ENCODE data around the gene ATP1A2. TPM values are rescaled to one million over a fixed set of nuclear protein-coding genes. Genes with fewer than 3 reads are reported as not detected.

ATP1A2 gene
- total and polyA plus RNA-seq, 2 donors (not counting 1 experiment from before 2014, with no cell fraction given): not detected

GRCh38 chr1:160112357-160112756, 3.2 kb upstream of the ATP1A2 start:
- DNase-seq (no peak), ATAC-seq (ENCODE audit: low read depth) (no peak)
- H2AFZ ChIP-seq (ENCODE audit: insufficient read depth, low read depth, low read length, poor library complexity, severe bottlenecking): no peak overlapping the region
- H3K27me3 Mint-ChIP-seq: peaks cover 18% of the 10 kb centered on the region
- POLR2A ChIA-PET: no interaction called here
- no peak overlapping the region for H3K4me3 Mint-ChIP-seq
- no peak for TF ChIP-seq EZH2 (IDR thresholded peaks at IDR 0.05; ENCODE audit: borderline replicate concordance, insufficient read depth, low read depth, low read length, poor library complexity, severe bottlenecking)
- TF ChIP-seq, protein P1, sequence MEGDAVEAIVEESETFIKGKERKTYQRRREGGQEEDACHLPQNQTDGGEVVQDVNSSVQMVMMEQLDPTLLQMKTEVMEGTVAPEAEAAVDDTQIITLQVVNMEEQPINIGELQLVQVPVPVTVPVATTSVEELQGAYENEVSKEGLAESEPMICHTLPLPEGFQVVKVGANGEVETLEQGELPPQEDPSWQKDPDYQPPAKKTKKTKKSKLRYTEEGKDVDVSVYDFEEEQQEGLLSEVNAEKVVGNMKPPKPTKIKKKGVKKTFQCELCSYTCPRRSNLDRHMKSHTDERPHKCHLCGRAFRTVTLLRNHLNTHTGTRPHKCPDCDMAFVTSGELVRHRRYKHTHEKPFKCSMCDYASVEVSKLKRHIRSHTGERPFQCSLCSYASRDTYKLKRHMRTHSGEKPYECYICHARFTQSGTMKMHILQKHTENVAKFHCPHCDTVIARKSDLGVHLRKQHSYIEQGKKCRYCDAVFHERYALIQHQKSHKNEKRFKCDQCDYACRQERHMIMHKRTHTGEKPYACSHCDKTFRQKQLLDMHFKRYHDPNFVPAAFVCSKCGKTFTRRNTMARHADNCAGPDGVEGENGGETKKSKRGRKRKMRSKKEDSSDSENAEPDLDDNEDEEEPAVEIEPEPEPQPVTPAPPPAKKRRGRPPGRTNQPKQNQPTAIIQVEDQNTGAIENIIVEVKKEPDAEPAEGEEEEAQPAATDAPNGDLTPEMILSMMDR (IDR thresholded peaks at IDR 0.05): no peak
- H3K9me3 Mint-ChIP-seq (ENCODE audit: insufficient read depth): no peaks in the 10 kb centered on the region
- no peak overlapping the region for H3K4me2 ChIP-seq (replicated peaks; ENCODE audit: low read depth, low read length, poor library complexity, severe bottlenecking)
- no peak overlapping the region for H3K27ac Mint-ChIP-seq
- no peaks in the 10 kb centered on the region for H3K4me1 ChIP-seq (ENCODE audit: control insufficient read depth in 2 of 2, insufficient read depth in 2 of 2, low read length in 2 of 2)
- H3K4me1 Mint-ChIP-seq: peaks cover 2% of the 10 kb centered on the region
- no peak overlapping the region for H3K27ac ChIP-seq (ENCODE audit: low read length in 2 of 2)
- no peaks in the 10 kb centered on the region for H4K20me1 ChIP-seq (ENCODE audit: control insufficient read depth, insufficient read depth, low read length, poor library complexity, severe bottlenecking)
- no peaks in the 10 kb centered on the region for H3K36me3 ChIP-seq (replicated peaks in 1 of 2; ENCODE audit: control extremely low read depth in 1 of 2, control insufficient read depth in 1 of 2, extremely low read depth in 1 of 2, insufficient read depth in 2 of 2, low read length in 1 of 2)
- no peak overlapping the region for H3K4me3 ChIP-seq (ENCODE audit: control extremely low read depth in 1 of 5, extremely low read depth in 1 of 5, insufficient read depth in 1 of 5, low read depth in 2 of 5, low read length in 4 of 5)
- H3K9me3 ChIP-seq (ENCODE audit: control extremely low read depth in 1 of 3, control insufficient read depth in 2 of 3, insufficient read depth in 1 of 3, low read length in 2 of 3): no peaks in the 10 kb centered on the region
- CTCF ChIA-PET: interaction anchor here (1.6 kb wide), 1 partner anchor 140 kb away, joined by 3 read pairs; no protein-coding TSS in a partner anchor
- no peaks in the 10 kb centered on the region for H3K79me2 ChIP-seq (ENCODE audit: control insufficient read depth, insufficient read depth, low read length)
- no peak overlapping the region for H3K9ac ChIP-seq (ENCODE audit: low read length)
- intact Hi-C loops (cut with micrococcal nuclease): no loop called here
- H3K27me3 ChIP-seq (replicated peaks in 1 of 4; ENCODE audit: control extremely low read depth in 1 of 4, control insufficient read depth in 3 of 4, insufficient read depth in 4 of 4, low read length in 3 of 4): peaks cover 0 to 20% (median 3%) of the 10 kb centered on the region in 4 experiments
- 87% methylated on average over 11 of the region's 12 CpGs for WGBS (ENCODE audit: insufficient coverage)

DNA sequence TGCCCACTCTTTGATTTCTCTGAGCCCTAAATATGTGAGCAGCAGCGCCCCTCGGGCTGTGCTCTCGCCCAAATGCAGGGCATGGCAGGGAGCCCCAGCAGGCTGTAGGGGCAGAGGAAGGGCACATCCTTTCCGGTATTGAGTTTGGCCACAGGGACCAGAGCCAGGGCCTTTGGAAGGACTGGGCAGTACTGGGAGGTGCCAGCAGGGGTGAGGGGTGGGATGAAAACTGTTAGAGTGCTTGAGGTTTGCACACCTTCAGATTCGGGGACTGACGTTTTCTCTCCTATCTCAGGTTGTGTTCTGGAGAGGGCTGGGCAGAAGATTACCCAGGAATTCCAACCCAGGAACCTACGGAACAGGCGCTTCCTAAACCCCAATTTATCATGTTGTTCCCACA, 2.2 kb upstream of the ATP1A2 start:
- Mint-ChIP-seq H3K27me3 (peaks cover 25% of the 10 kb centered on the region), H3K27ac (no peak overlapping the region), H3K9me3 (ENCODE audit: insufficient read depth) (no peaks in the 10 kb centered on the region), H3K4me1 (peaks cover 2% of the 10 kb centered on the region), H3K4me3 (no peak overlapping the region)
- intact Hi-C loops (cut with micrococcal nuclease): no loop called here
- Histone ChIP-seq H2AFZ (ENCODE audit: insufficient read depth, low read depth, low read length, poor library complexity, severe bottlenecking) (no peak overlapping the region), H3K4me1 (ENCODE audit: control insufficient read depth in 2 of 2, insufficient read depth in 2 of 2, low read length in 2 of 2) (no peaks in the 10 kb centered on the region), H3K27ac (ENCODE audit: low read length in 2 of 2) (no peak overlapping the region), H3K27me3 (replicated peaks in 1 of 4; ENCODE audit: control extremely low read depth in 1 of 4, control insufficient read depth in 3 of 4, insufficient read depth in 4 of 4, low read length in 3 of 4) (peaks cover 0 to 21% (median 4%) of the 10 kb centered on the region in 4 experiments), H3K36me3 (replicated peaks in 1 of 2; ENCODE audit: control extremely low read depth in 1 of 2, control insufficient read depth in 1 of 2, extremely low read depth in 1 of 2, insufficient read depth in 2 of 2, low read length in 1 of 2) (no peaks in the 10 kb centered on the region), H3K9ac (ENCODE audit: low read length) (no peak overlapping the region), H3K4me2 (replicated peaks; ENCODE audit: low read depth, low read length, poor library complexity, severe bottlenecking) (no peak overlapping the region), H4K20me1 (ENCODE audit: control insufficient read depth, insufficient read depth, low read length, poor library complexity, severe bottlenecking) (no peaks in the 10 kb centered on the region), H3K4me3 (ENCODE audit: control extremely low read depth in 1 of 5, extremely low read depth in 1 of 5, insufficient read depth in 1 of 5, low read depth in 2 of 5, low read length in 4 of 5) (no peak overlapping the region), H3K9me3 (ENCODE audit: control extremely low read depth in 1 of 3, control insufficient read depth in 2 of 3, insufficient read depth in 1 of 3, low read length in 2 of 3) (no peaks in the 10 kb centered on the region), H3K79me2 (ENCODE audit: control insufficient read depth, insufficient read depth, low read length) (no peaks in the 10 kb centered on the region)
- TF ChIP-seq EZH2 (IDR thresholded peaks at IDR 0.05; ENCODE audit: borderline replicate concordance, insufficient read depth, low read depth, low read length, poor library complexity, severe bottlenecking): no peak
- TF ChIP-seq, protein P1 (IDR thresholded peaks at IDR 0.05): no peak
- CTCF ChIA-PET: no interaction called here
- no peak for DNase-seq
- 90% methylated on average over 6 of the region's 8 CpGs for WGBS (ENCODE audit: insufficient coverage)
- ATAC-seq (ENCODE audit: low read depth): no peak
- POLR2A ChIA-PET: no interaction called here
